HepG2 (cell line): ENCODE measurements around the gene PSENEN. TPM values are rescaled to one million over a fixed set of nuclear protein-coding genes. Genes with fewer than 3 reads are reported as not detected.

Experiments used
- BRD4 ChIP-seq: sonication (generic); formaldehyde crosslinking; IDR thresholded peaks from 2 replicates; pipeline ENCODE4 v1.4.0; 2020; ENCODE audit warnings: missing genetic modification reagents
- GLI4 ChIP-seq: sonication (generic); formaldehyde crosslinking; IDR thresholded peaks from 2 replicates; pipeline ENCODE4 v1.5.1; 2020; ENCODE audit warnings: missing genetic modification reagents, mild to moderate bottlenecking, moderate library complexity, borderline replicate concordance
- HDAC1 ChIP-seq: sonication (generic); formaldehyde crosslinking; IDR thresholded peaks from 2 replicates; pipeline ENCODE4 v1.5.1; 2020; ENCODE audit warnings: mild to moderate bottlenecking, missing genetic modification reagents
- MAZ ChIP-seq, 2 experiments: sonication (generic) in 1 of 2; formaldehyde crosslinking in 1 of 2; IDR thresholded peaks; 2 replicates each; pipeline versions ENCODE4 v1.5.0 to v1.6.1; 2012 to 2020; ENCODE audit warnings: low read depth in 2 of 2, mild to moderate bottlenecking in 2 of 2, borderline replicate concordance in 1 of 2, improper control_type of control experiment in 1 of 2, low read length in 1 of 2, missing genetic modification reagents in 1 of 2, moderate library complexity in 1 of 2
- TBX3 ChIP-seq: fragments of 450-650 bp; IDR thresholded peaks from 2 replicates; pipeline ENCODE4 v1.6.1; 2017; ENCODE audit warnings: antibody characterized with exemption, mild to moderate bottlenecking, inconsistent platforms, borderline replicate concordance
- TMF1 ChIP-seq: sonication (generic); formaldehyde crosslinking; IDR thresholded peaks from 2 replicates; pipeline ENCODE4 v1.8.1; 2022; ENCODE audit warnings: low read depth, missing genetic modification reagents
- ZNF121 ChIP-seq: sonication (generic); formaldehyde crosslinking; IDR thresholded peaks from 2 replicates; pipeline ENCODE4 v1.5.0; 2020; ENCODE audit warnings: mild to moderate bottlenecking, missing genetic modification reagents
- ZNF350 ChIP-seq: sonication (generic); formaldehyde crosslinking; IDR thresholded peaks from 2 replicates; pipeline ENCODE4 v1.4.0; 2020; ENCODE audit warnings: mild to moderate bottlenecking, low read depth, missing genetic modification reagents, borderline replicate concordance
- ZNF614 ChIP-seq: IDR thresholded peaks from 2 replicates; pipeline ENCODE4 v1.6.1; 2018; ENCODE audit warnings: missing biosample characterization, missing genetic modification reagents, inconsistent platforms, borderline replicate concordance
- ZNF652 ChIP-seq: IDR thresholded peaks from 2 replicates; pipeline ENCODE4 v1.6.1; 2016; ENCODE audit warnings: low read depth, borderline replicate concordance
- polyA plus RNA-seq, 8 experiments: library from polyadenylated mRNA; depleted of rRNA in 3 of 8; stranded (reverse) in 7 of 8; unstranded in 1 of 8; fragments of >200 nt; fragmentation: Illumina TruSeq in 4 of 8; extraction: Trizol in 4 of 8; gene quantifications; 2 replicates each; pipeline versions ENCODE4 v1.2.1 to v1.2.3, GENCODE V29; 2011 to 2016; ENCODE audit warnings: low read depth in 4 of 8, missing spikeins in 1 of 8, mixed read lengths in 1 of 8; ENCODE audit not compliant: insufficient read depth in 1 of 8
- total RNA-seq, 5 experiments: library from RNA; depleted of rRNA; stranded (reverse); fragments of >200 nt; fragmentation: Illumina TruSeq; extraction: Trizol; gene quantifications; 2 replicates each; pipeline ENCODE4 v1.2.3, GENCODE V29; 2016; ENCODE audit warnings: low read depth in 1 of 5
- TF ChIP-seq, protein P1 (sequence below): sonication (generic); formaldehyde crosslinking; IDR thresholded peaks from 2 replicates; pipeline ENCODE4 v1.9.0; 2021; ENCODE audit warnings: mild to moderate bottlenecking, missing genetic modification reagents
- TF ChIP-seq, protein P2 (sequence below): sonication (generic); formaldehyde crosslinking; IDR thresholded peaks from 2 replicates; pipeline ENCODE4 v1.4.0; 2020; ENCODE audit warnings: missing genetic modification reagents
- TF ChIP-seq, protein P3 (sequence below): sonication (generic); formaldehyde crosslinking; IDR thresholded peaks from 2 replicates; pipeline ENCODE4 v1.5.0; 2020; ENCODE audit warnings: missing genetic modification reagents

Gene PSENEN
- total and polyA plus RNA-seq, 2 of the 13 experiments (the other 11 are each of a cell fraction or from before 2014, with no cell fraction given), result 16.9 to 34.2 TPM

DNA sequence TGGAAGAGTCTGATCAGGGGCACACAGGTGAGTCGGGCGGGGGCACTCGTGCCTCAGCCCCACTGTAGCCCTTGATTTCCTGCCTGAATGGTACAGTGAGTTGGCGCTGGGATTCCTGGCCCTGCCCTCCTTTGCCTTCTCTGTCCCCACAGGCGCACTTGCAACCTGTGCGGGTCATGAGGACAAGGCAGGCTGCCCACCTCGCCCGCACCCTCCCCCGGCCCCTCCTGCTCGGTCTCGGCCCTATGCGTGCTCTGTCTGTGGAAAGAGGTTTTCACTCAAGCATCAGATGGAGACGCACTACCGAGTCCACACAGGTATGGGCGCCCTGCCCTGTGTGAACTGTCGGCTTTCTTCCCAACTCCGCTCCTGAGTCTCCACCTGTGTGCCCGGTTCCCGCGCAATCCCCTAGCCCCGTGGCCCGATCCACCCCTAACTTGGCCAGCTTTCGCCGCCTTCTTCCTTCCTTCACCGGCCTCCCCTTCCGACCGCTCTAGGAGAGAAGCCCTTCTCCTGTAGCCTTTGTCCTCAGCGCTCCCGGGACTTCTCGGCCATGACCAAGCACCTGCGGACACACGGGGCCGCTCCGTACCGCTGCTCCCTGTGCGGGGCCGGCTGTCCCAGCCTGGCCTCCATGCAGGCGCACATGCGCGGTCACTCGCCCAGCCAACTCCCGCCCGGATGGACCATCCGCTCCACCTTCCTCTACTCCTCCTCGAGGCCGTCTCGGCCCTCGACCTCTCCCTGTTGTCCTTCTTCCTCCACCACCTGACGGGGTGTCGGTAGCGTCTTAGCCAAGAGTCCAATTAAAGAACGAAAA lies 29.3 kb upstream of the PSENEN start (continued):
- TF ChIP-seq BRD4 (CRISPR knock-in tag), result peak; percentile 16; the same call in 1 of the 2 replicates
- TF ChIP-seq ZNF652 (CRISPR knock-in tag), result no peak
- TF ChIP-seq, protein P1, sequence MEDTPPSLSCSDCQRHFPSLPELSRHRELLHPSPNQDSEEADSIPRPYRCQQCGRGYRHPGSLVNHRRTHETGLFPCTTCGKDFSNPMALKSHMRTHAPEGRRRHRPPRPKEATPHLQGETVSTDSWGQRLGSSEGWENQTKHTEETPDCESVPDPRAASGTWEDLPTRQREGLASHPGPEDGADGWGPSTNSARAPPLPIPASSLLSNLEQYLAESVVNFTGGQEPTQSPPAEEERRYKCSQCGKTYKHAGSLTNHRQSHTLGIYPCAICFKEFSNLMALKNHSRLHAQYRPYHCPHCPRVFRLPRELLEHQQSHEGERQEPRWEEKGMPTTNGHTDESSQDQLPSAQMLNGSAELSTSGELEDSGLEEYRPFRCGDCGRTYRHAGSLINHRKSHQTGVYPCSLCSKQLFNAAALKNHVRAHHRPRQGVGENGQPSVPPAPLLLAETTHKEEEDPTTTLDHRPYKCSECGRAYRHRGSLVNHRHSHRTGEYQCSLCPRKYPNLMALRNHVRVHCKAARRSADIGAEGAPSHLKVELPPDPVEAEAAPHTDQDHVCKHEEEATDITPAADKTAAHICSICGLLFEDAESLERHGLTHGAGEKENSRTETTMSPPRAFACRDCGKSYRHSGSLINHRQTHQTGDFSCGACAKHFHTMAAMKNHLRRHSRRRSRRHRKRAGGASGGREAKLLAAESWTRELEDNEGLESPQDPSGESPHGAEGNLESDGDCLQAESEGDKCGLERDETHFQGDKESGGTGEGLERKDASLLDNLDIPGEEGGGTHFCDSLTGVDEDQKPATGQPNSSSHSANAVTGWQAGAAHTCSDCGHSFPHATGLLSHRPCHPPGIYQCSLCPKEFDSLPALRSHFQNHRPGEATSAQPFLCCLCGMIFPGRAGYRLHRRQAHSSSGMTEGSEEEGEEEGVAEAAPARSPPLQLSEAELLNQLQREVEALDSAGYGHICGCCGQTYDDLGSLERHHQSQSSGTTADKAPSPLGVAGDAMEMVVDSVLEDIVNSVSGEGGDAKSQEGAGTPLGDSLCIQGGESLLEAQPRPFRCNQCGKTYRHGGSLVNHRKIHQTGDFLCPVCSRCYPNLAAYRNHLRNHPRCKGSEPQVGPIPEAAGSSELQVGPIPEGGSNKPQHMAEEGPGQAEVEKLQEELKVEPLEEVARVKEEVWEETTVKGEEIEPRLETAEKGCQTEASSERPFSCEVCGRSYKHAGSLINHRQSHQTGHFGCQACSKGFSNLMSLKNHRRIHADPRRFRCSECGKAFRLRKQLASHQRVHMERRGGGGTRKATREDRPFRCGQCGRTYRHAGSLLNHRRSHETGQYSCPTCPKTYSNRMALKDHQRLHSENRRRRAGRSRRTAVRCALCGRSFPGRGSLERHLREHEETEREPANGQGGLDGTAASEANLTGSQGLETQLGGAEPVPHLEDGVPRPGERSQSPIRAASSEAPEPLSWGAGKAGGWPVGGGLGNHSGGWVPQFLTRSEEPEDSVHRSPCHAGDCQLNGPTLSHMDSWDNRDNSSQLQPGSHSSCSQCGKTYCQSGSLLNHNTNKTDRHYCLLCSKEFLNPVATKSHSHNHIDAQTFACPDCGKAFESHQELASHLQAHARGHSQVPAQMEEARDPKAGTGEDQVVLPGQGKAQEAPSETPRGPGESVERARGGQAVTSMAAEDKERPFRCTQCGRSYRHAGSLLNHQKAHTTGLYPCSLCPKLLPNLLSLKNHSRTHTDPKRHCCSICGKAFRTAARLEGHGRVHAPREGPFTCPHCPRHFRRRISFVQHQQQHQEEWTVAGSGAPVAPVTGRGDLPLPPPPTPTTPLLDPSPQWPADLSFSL (CRISPR knock-in tag), result 0 out of 2 replicates have a peak, but pooled peaks have one; percentile 9
- no peak; the same call in 1 of the 2 replicates for TF ChIP-seq ZNF614 (CRISPR knock-in tag)
- TF ChIP-seq, protein P2, sequence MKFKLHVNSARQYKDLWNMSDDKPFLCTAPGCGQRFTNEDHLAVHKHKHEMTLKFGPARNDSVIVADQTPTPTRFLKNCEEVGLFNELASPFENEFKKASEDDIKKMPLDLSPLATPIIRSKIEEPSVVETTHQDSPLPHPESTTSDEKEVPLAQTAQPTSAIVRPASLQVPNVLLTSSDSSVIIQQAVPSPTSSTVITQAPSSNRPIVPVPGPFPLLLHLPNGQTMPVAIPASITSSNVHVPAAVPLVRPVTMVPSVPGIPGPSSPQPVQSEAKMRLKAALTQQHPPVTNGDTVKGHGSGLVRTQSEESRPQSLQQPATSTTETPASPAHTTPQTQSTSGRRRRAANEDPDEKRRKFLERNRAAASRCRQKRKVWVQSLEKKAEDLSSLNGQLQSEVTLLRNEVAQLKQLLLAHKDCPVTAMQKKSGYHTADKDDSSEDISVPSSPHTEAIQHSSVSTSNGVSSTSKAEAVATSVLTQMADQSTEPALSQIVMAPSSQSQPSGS (CRISPR knock-in tag), result no peak
- no peak for TF ChIP-seq ZNF350 (CRISPR knock-in tag)
- peak; percentile 62; the same call in 1 of the 2 replicates for TF ChIP-seq GLI4 (CRISPR knock-in tag)
- TF ChIP-seq ZNF121 (CRISPR knock-in tag), result 0 out of 2 replicates have a peak, but pooled peaks have one; percentile 8
- TF ChIP-seq, protein P3, sequence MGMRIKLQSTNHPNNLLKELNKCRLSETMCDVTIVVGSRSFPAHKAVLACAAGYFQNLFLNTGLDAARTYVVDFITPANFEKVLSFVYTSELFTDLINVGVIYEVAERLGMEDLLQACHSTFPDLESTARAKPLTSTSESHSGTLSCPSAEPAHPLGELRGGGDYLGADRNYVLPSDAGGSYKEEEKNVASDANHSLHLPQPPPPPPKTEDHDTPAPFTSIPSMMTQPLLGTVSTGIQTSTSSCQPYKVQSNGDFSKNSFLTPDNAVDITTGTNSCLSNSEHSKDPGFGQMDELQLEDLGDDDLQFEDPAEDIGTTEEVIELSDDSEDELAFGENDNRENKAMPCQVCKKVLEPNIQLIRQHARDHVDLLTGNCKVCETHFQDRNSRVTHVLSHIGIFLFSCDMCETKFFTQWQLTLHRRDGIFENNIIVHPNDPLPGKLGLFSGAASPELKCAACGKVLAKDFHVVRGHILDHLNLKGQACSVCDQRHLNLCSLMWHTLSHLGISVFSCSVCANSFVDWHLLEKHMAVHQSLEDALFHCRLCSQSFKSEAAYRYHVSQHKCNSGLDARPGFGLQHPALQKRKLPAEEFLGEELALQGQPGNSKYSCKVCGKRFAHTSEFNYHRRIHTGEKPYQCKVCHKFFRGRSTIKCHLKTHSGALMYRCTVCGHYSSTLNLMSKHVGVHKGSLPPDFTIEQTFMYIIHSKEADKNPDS (CRISPR knock-in tag), result no peak
- TF ChIP-seq TMF1 (CRISPR knock-in tag), result 0 out of 2 replicates have a peak, but pooled peaks have one; percentile 21
- TF ChIP-seq MAZ (IDR thresholded peaks at IDR 0.05; ENCODE audit: borderline replicate concordance, low read depth, low read length), result no peak
- TF ChIP-seq MAZ (CRISPR knock-in tag; IDR thresholded peaks at IDR 0.05; ENCODE audit: low read depth), result 0 out of 2 replicates have a peak, but pooled peaks have one; percentile 14
- TF ChIP-seq TBX3, result no peak
- TF ChIP-seq HDAC1 (CRISPR knock-in tag), result no peak
